Left ventricle myocardium inferior (tissue), 1 donor: ENCODE results near the gene CSTF3. TPM values are rescaled to one million over a fixed set of nuclear protein-coding genes. Genes with fewer than 3 reads are reported as not detected.
A peak's percentile ranks its signal among the peaks of the same experiment; 100 is the strongest.

Source experiments
- DNase-seq: peaks from one replicate; pipeline ENCODE4 v3.0.0-alpha.2; 2020
- H3K27ac ChIP-seq: fragments of 200-600 bp; replicated peaks from 2 replicates; pipeline ENCODE4 v1.8.0; 2021
- H3K27me3 ChIP-seq: fragments of 200-600 bp; 2 replicates; pipeline ENCODE4 v1.8.0; 2021; ENCODE audit warnings: low read depth
- H3K36me3 ChIP-seq: fragments of 200-600 bp; 2 replicates; pipeline ENCODE4 v1.8.0; 2021
- H3K4me1 ChIP-seq: fragments of 200-600 bp; 2 replicates; pipeline ENCODE4 v1.8.0; 2021
- H3K4me3 ChIP-seq: fragments of 200-600 bp; 2 replicates; pipeline ENCODE4 v1.8.0; 2021; ENCODE audit warnings: mild to moderate bottlenecking, moderate library complexity
- H3K9me3 ChIP-seq: fragments of 200-600 bp; replicated peaks from 2 replicates; pipeline ENCODE4 v1.8.0; 2021
- intact Hi-C: fragments of 100-400 bp; cut with micrococcal nuclease; formaldehyde crosslinking; loops from one replicate; pipeline ENCODE4 v1.11.0; 2022
- total RNA-seq: library from RNA; stranded (reverse); fragmentation: NEBNext Ultra II Directional; extraction: Animal tissue kit (Norgen Biotek cat#: 25700); gene quantifications from one replicate; pipeline ENCODE4 v1.2.1, GENCODE V29; 2021
- TF ChIP-seq, protein P1 (sequence below): fragments of 200-600 bp; IDR thresholded peaks from 2 replicates; pipeline ENCODE4 v1.8.0; 2021; ENCODE audit warnings: antibody characterized with exemption, mild to moderate bottlenecking, borderline replicate concordance
- donor health status: DM: no; HTN: yes; CAD: no; lungs with severe emphysema.

The CSTF3 gene
- total RNA-seq, 1 donor from 2014 or later, result 11.1 TPM

DNA sequence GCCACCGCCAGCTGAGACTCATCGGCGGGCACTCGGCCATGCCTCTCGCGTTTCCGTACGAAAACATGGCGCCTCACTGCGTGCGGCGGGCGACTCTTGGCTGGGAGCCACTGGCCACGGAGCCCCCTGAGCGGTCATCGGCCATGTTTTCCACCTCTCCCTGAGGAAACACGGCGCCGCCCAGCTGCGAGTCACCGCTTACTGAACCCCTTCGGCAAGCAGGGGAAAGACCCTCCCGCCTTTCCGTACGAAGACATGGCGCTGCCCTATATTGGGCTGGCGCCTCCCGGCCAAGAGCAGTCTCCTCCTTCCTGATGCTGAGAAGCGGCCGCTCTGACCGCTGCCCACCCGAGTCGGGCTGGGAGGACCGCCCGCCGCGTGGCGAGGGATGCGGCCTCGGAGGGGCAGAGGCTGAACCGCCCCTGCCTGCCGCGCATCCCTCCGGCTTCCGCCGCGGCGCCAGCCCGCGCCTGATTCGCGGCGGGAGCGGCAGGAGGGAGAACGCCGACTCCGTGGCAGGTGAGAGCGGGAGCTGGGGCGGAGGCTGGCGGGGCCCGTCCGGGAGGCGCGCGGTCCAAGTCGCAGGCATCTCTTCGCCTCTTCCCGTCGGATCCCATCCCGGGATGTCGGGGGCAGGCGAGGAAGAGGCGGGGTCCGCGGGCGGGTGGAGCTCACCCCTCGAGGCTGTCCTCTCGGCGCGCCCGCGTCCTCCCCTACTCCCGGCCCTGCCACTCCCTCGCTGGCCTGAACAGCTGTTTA is 121.8 kb downstream of the CSTF3 start, which contains the start of gene TCP11L1:
TCP11L1 (plus strand) TSS at position 299 of the 759 bp plus-strand sequence. CDS start 4,202 bp downstream, outside the sequence.
- H3K27me3 ChIP-seq, result no peaks in the 10 kb centered on the region
- intact Hi-C loops, result no loop called here

DNA sequence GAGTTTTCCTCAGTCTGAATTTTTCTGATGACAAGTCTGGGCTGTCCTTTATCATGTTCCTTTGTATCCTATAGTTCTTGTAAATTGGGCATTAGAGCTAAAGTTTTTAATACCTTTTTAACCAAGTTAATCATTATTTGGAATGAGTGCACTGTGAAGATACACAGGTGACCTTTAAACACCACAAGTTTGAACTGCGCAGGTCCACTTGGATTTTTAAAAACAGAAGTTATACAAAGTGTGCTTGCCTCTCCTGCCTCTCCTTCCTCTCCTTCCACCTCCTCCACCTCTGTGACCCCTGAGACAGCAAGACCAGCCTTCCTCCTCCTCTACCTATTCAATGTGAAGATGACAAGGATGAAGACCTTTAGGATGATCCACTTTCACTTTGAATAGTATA is 126.3 kb downstream of the CSTF3 start:
- Histone ChIP-seq H3K27ac (no peak overlapping the region), H3K9me3 (no peaks in the 10 kb centered on the region), H3K4me1 (peaks cover 12% of the 10 kb centered on the region), H3K4me3 (no peak overlapping the region), H3K36me3 (no peaks in the 10 kb centered on the region), H3K27me3 (no peaks in the 10 kb centered on the region)
- TF ChIP-seq, protein P1, sequence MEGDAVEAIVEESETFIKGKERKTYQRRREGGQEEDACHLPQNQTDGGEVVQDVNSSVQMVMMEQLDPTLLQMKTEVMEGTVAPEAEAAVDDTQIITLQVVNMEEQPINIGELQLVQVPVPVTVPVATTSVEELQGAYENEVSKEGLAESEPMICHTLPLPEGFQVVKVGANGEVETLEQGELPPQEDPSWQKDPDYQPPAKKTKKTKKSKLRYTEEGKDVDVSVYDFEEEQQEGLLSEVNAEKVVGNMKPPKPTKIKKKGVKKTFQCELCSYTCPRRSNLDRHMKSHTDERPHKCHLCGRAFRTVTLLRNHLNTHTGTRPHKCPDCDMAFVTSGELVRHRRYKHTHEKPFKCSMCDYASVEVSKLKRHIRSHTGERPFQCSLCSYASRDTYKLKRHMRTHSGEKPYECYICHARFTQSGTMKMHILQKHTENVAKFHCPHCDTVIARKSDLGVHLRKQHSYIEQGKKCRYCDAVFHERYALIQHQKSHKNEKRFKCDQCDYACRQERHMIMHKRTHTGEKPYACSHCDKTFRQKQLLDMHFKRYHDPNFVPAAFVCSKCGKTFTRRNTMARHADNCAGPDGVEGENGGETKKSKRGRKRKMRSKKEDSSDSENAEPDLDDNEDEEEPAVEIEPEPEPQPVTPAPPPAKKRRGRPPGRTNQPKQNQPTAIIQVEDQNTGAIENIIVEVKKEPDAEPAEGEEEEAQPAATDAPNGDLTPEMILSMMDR, result no peak
- no peak for DNase-seq
- intact Hi-C loops, result no loop called here

More for the DNA sequence above, 121.8 kb downstream of the CSTF3 start, which contains the start of gene TCP11L1:
- Histone ChIP-seq H3K36me3 (no peaks in the 10 kb centered on the region), H3K27ac (peak within 1 kb of the TSS; percentile 100), H3K4me1 (peaks cover 28% of the 10 kb centered on the region), H3K4me3 (peak within 1 kb of the TSS; percentile 90), H3K9me3 (no peaks in the 10 kb centered on the region)
- peak; percentile 86 for DNase-seq
- TF ChIP-seq, protein P1, result no peak

Other genes starting within 250 kb of the CSTF3 start
- 0.55 TPM for gene DEPDC7, start 145.6 kb downstream of the CSTF3 start, total RNA-seq
- 4.7 TPM for gene TCP11L1, start 121.9 kb downstream of the CSTF3 start, total RNA-seq
- 247 TPM for gene HIPK3, start 95.9 kb upstream of the CSTF3 start, total RNA-seq
- 0.14 TPM for gene KIAA1549L, start 214.6 kb upstream of the CSTF3 start, total RNA-seq